T-helper 1 cell treated with Interleukin-12 subunit alpha and Interleukin-12 subunit beta and Interleukin-4 antibody, amounts not matched to agents 30 ng/mL and 1 ng/mL, for 36 hours (primary cell): ENCODE measurements around the gene AKR1C1. TPM values are rescaled to one million over a fixed set of nuclear protein-coding genes. Genes with fewer than 3 reads are reported as not detected.
"Not testable (repeated sequence)": the region's sequence is repeated elsewhere in the genome, so short reads cannot be mapped to it uniquely, and the experiment has no call there.

Source experiments
- intact Hi-C: fragments of 100-400 bp; cut with micrococcal nuclease; formaldehyde crosslinking; loops from one replicate; pipeline ENCODE4 v1.15.1; 2024
- total RNA-seq: library from RNA; stranded (reverse); gene quantifications from 2 replicates; pipeline ENCODE4 v1.2.3, GENCODE V29; 2022

The AKR1C1 gene
- total RNA-seq, 1 donor from 2014 or later = 1.4 TPM

DNA sequence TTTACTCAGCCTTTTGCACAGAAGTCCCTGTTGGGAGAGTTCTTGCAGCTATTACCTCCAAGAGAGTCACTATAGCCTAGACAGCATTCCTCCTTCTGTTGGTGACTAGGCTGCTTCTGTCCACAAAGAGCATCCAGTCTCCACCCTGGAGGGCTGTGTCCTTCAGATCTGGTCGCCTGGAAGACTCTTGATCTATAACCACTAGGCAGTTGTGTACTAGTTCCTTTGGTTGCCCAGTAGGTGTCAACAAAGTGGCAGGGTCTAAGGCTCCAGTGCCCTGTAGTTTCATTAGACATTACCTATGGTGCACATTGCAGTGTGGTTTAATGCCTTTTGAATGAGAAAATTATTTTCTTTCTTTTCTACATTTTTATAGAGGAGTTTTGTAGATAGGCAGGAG lies 51.7 kb downstream of the AKR1C1 start:
- intact Hi-C loops = loop anchor here (1.0 kb wide), 1 partner anchor 269 kb away; no protein-coding TSS in a partner anchor

DNA sequence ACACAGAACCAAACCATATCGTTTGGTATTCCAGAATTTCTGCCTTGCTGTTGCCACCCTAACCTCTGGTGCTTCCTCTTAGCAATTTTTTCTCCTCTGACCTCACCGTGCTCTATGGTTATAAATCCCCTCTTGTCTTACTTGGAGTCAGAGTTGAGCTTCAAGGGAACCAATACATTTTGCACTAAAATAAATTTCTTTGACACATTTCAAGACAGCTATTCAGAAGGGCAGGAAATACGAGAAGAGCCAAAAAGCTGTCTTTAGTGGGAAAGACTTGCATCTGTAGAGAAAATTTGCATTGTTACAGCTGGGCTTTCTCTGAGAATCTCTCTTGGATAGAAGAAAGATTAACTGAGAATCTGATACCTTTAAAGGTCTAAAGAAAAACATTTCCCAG lies 54.9 kb downstream of the AKR1C1 start:
- intact Hi-C loops = no loop called here

DNA sequence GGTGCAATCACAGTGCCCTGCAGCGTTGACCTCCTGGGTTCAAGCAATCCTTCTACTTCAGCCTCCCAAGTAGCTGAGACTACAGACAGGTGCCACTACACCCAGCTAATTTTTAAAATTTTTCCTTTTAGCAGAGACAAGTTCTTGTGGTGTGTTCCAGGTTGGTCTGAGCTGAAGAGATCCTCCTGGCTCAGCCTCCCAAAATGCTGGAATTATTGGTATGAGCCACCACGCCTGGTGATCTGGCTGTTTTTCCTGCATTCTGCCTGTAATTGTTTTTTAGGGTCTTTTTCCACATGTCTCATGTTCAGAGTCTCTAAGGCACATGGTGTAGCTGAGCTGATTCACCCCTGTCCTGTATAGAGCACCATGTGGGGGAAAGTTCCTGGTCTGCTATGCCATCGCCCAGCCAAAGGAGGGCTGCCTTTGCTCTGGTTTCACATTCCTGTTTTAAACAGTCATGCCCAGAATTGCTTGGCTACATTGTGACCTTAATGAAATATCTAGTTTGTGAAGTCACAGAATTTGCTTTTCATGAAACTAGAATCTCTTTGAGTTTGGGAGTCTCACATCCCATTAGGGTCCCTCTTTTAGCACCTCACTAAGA lies 55.6 kb downstream of the AKR1C1 start:
- intact Hi-C loops = not testable (repeated sequence)

DNA sequence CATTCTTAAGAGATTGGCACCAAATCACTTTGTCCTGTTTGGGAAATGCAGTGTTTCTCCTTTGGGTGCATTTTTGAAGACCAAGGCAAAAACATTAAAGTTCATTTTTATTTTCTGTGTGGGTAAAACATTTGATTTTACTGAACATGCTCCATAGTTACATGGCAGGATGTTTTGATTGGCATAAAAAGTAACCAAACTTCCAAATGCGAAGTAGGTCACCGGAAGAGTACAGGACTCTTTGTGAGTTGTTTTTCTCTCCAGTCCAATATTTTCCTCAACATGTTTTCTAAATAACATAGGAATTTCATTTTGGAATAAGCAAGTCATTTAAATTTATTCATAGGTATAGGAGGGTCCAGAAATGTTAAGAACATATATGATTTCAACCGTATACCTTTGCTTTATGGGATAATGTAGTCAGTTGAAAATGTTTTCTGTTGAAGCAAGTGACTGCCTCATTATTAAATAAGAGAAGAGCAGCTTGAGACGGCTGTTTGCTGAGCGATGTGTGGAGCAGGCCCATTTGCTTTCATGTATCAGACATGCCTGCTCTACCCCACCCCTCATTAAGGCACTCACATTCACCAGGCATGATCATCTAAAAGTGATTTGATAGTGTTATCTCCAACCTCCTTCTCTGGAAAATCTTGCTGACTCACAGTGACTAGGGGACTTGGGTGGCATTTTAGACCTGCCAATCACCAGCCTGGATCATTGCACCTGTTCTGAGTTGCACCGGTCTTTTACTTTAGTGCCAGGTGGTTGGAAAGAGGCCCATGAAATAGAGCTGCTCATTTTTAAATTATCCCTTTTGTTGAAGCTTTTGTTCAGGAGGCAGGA lies 56.8 kb downstream of the AKR1C1 start:
- intact Hi-C loops = not testable (repeated sequence)

DNA sequence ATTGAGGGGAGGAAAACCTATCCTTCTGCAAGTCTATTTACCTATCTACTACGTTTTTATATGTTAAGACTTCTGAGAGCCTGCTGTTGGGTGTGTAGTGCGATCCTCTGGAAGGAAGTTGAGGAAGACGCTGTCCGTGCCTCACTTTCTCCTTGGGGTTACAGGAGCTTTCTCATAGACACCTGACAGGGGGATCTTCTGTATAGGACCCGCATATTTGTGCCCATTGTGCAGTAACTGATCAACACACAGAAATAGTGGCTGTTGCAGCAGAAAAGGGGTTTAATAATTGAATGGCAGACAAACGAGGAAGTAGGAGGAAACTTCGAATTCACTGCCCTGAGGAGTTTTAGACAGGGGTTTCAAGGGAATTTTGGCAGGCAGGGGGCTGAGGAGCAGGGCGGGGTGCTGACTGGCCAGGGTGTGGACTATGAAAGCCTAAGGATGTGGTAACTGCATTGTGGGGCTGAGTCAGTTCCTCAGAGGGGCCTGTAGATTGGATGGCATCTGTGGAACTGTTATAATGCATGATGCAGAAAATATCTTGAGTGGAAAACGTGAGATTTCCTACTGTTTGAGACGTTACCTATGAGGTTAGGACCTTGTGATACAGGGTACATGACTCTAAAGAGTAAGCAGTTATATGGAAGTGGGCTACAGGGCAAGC lies 58.5 kb downstream of the AKR1C1 start:
- intact Hi-C loops = not testable (repeated sequence)

DNA sequence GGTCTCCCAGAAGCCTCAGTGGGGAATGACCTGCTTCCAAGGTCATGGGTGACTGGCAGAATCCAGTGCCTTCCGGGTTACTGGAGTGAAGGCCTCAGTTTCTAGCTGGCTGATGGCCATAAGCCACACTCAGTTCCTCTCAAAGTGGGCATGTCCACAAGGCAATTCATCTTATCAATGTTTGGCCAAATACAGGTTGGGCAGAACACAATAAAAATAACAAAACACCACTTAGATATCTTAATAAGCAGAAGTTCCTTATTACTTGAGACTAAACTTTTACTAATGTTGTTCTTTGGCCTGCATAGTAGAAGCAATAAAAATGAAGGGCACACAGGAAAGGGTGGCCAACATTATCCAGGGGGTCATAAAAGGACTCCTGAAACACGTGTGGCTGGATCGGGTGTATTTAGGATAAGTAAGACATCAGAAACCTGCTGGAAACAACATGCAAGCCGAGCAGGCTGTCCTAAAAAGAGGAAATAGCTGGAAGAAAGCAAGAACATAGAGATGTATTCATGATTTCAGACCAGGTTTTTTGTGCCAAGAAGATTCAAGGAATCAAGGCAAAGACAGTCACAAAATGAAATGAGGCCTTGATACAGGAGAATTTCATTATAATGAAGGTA lies 60.1 kb downstream of the AKR1C1 start:
- intact Hi-C loops = no loop called here

DNA sequence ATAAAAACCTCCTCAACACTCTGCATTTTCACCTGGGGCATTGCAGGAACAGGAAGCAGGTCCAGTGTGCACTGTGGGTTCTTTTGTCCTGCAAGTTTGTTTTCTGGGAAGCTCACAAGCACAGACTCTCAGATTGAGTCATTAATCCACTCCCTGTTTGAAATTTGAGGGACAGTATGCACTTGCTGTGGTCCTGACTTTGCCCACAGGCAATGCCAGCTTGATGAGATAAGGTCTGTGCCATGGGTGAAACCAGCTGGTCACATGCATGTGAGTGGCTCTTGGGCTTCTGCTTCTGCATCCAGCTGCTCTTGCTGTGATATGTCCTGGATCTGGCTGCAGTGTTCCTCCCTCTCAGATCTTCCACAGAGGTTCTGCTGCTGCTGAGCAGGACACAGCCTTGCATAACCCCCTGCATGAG lies 62.3 kb downstream of the AKR1C1 start:
- intact Hi-C loops = not testable (repeated sequence)

DNA sequence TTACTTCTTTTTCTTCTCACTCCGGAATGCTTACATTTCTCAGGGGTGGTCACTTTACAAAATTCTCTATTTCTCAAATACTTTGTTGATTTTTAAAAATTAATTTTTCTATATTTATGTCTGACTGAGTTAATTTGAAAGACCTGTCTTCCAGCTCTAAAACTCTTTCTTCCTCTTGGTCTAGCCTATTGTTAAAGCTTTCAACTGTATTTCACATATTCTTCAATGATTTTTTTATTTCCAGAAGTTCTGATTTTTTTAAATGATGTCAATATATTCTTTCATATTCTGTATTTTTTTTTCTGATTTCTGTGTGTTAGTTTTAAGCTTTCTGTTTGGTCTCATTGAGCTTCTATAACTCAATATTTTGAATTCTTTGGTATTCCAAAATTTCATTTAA lies 67.8 kb downstream of the AKR1C1 start:
- intact Hi-C loops = no loop called here

DNA sequence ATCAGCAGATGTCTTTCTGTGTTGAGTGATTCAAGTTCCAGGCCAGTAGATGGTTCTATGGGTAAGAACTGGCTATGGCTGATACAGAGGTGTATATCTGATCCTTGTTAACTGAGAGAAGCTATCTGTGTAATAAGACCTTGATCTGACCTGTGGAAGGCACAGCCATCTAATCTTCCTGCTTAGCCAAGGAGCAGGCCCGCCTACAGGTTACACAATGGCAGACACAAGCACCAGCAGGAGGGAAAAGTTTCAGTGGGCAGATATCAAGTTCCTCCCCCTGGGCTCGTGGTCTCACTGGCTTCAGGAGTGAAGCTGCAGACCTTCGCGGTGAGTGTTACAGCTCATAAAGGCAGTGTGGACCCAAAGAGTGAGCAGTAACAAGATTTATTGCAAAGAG lies 68.4 kb downstream of the AKR1C1 start:
- intact Hi-C loops = not testable (repeated sequence)

DNA sequence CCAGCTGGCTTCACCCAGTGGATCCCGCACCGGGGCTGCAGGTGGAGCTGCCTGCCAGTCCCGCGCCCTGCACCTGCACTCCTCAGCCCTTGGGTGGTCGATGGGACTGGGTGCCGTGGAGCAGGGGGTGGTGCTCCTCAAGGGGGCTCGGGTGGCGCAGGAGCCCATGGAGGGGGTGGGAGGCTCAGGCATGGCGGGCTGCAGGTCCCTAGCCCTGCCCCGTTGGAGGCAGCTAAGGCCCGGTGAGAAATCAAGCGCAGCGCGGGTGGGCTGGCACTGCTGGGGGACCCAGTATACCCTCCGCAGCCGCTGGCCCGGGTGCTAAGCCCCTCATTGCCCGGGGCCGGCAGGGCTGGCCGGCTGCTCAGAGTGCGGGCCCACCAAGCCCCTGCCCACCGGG lies 69.2 kb downstream of the AKR1C1 start:
- intact Hi-C loops = not testable (repeated sequence)

Other genes with a start within 250 kb of the AKR1C1 start
- gene AKR1E2, start 137.2 kb upstream of the AKR1C1 start, total RNA-seq = 8.2 and 9.0 TPM in 2 replicates
- gene AKR1C2, start 40.4 kb downstream of the AKR1C1 start, total RNA-seq = not detected in 2 replicates
- 2.9 and 4.9 TPM in 2 replicates for gene AKR1C3, start 131.0 kb downstream of the AKR1C1 start, total RNA-seq
- 1.4 and 1.9 TPM in 2 replicates for gene AKR1C8, start 221.7 kb downstream of the AKR1C1 start, total RNA-seq
- gene AKR1C4, start 233.4 kb downstream of the AKR1C1 start, total RNA-seq = not detected in 2 replicates